ENCODE results near the gene NUP88.
"Not testable (repeated sequence)": the region's sequence is repeated elsewhere in the genome, so short reads cannot be mapped to it uniquely, and the experiment has no call there.

The NUP88 gene

GRCh38 chr17:5431949-5432556, 12.6 kb upstream of the NUP88 start:
- no peak overlapping the region for H3K4me3 ChIP-seq (ENCODE audit: low read depth, low read length)
- no peak for TF ChIP-seq CTCF (IDR thresholded peaks at IDR 0.05; ENCODE audit: low read depth, low read length, missing control alignments)
- in situ Hi-C loops (cut with HindIII; ENCODE audit: low sequenced_read_pairs) = no loop called here
- no peak for DNase-seq (ENCODE audit: low read depth)

GRCh38 chr17:5431234-5431633, 11.8 kb upstream of the NUP88 start:
- H3K4me3 ChIP-seq (ENCODE audit: low read depth, low read length); DNase-seq (ENCODE audit: low read depth); in situ Hi-C loops (cut with HindIII; ENCODE audit: low sequenced_read_pairs): not testable (repeated sequence)

- in situ Hi-C loops (cut with HindIII; ENCODE audit: low sequenced_read_pairs) = no loop called here
- H3K4me3 ChIP-seq (ENCODE audit: low read depth, low read length) = no peak overlapping the region
- DNase-seq (ENCODE audit: low read depth) = no peak
- TF ChIP-seq CTCF (IDR thresholded peaks at IDR 0.05; ENCODE audit: low read depth, low read length, missing control alignments) = no peak
Observed at GRCh38 chr17:5430413-5430999, 11.0 kb upstream of the NUP88 start.

GRCh38 chr17:5429191-5429887, 9.9 kb upstream of the NUP88 start:
- in situ Hi-C loops (cut with HindIII; ENCODE audit: low sequenced_read_pairs) = no loop called here
- DNase-seq (ENCODE audit: low read depth) = no peak
- no peak for TF ChIP-seq CTCF (IDR thresholded peaks at IDR 0.05; ENCODE audit: low read depth, low read length, missing control alignments)
- H3K4me3 ChIP-seq (ENCODE audit: low read depth, low read length) = no peak overlapping the region

- no peak for TF ChIP-seq CTCF (IDR thresholded peaks at IDR 0.05; ENCODE audit: low read depth, low read length, missing control alignments)
- DNase-seq (ENCODE audit: low read depth) = no peak
- H3K4me3 ChIP-seq (ENCODE audit: low read depth, low read length) = no peak overlapping the region
- in situ Hi-C loops (cut with HindIII; ENCODE audit: low sequenced_read_pairs) = no loop called here
Observed at GRCh38 chr17:5425826-5426225, 6.4 kb upstream of the NUP88 start.

- no peak overlapping the region for H3K4me3 ChIP-seq (ENCODE audit: low read depth, low read length)
- in situ Hi-C loops (cut with HindIII; ENCODE audit: low sequenced_read_pairs) = no loop called here
- no peak for TF ChIP-seq CTCF (IDR thresholded peaks at IDR 0.05; ENCODE audit: low read depth, low read length, missing control alignments)
- no peak for DNase-seq (ENCODE audit: low read depth)
Observed at GRCh38 chr17:5424909-5425308, 5.4 kb upstream of the NUP88 start.

GRCh38 chr17:5422505-5422904, 3.0 kb upstream of the NUP88 start:
- no peak for DNase-seq (ENCODE audit: low read depth)
- H3K4me3 ChIP-seq (ENCODE audit: low read depth, low read length) = no peak overlapping the region
- no peak for TF ChIP-seq CTCF (IDR thresholded peaks at IDR 0.05; ENCODE audit: low read depth, low read length, missing control alignments)
- in situ Hi-C loops (cut with HindIII; ENCODE audit: low sequenced_read_pairs) = no loop called here

Data from astrocyte of the cerebellum (primary cell).